Omental fat pad (tissue), 4 donors: ENCODE measurements around the gene PDE4D. TPM values are rescaled to one million over a fixed set of nuclear protein-coding genes. Genes with fewer than 3 reads are reported as not detected.

Experiments used
- ATAC-seq: fragments of 150-250 bp; one replicate; pipeline ENCODE4 v1.9.1; 2016; ENCODE audit warnings: mild to moderate bottlenecking, moderate library complexity; ENCODE audit not compliant: low FRiP score
- DNase-seq: peaks from one replicate; pipeline ENCODE4 v3.0.0-alpha.2; 2019; ENCODE audit warnings: low spot score
- CTCF ChIP-seq, 3 donors: fragments of 450-650 bp; IDR thresholded peaks; one replicate each; pipeline ENCODE4 v1.5.1; 2016 to 2017; ENCODE audit warnings: antibody characterized with exemption in 3 of 3, mild to moderate bottlenecking in 3 of 3, moderate library complexity in 2 of 3
- total RNA-seq, 4 donors: library from RNA; depleted of rRNA; stranded (reverse); fragments of >200 nt; gene quantifications; one replicate each; pipeline ENCODE4 v1.1.0, GENCODE V29; 2016

PDE4D gene
- total RNA-seq, 4 donors from 2014 or later, result 32.5 to 94.8 (median 43.2) TPM

GRCh38 chr5:59640411-59640810 is 253.1 kb downstream of the PDE4D start:
- TF ChIP-seq CTCF (IDR thresholded peaks at IDR 0.05), result no peak
- DNase-seq (no peak), ATAC-seq (no peak)

- ATAC-seq, result no peak
- DNase-seq, result no peak
- TF ChIP-seq CTCF (IDR thresholded peaks at IDR 0.05), result no peak
Measured at GRCh38 chr5:59637884-59638580, 255.5 kb downstream of the PDE4D start.

GRCh38 chr5:59629561-59629960 is 264.0 kb downstream of the PDE4D start:
- DNase-seq (no peak), ATAC-seq (no peak)
- no peak for TF ChIP-seq CTCF (IDR thresholded peaks at IDR 0.05)

- no peak for TF ChIP-seq CTCF (IDR thresholded peaks at IDR 0.05)
- DNase-seq, result no peak
- ATAC-seq, result no peak
Measured at GRCh38 chr5:59628062-59628828, 265.3 kb downstream of the PDE4D start.

GRCh38 chr5:59624898-59625297 is 268.6 kb downstream of the PDE4D start:
- DNase-seq (no peak), ATAC-seq (no peak)
- TF ChIP-seq CTCF (IDR thresholded peaks at IDR 0.05), result no peak

GRCh38 chr5:59622848-59623247 is 270.7 kb downstream of the PDE4D start:
- no peak for ATAC-seq
- no peak for DNase-seq
- no peak for TF ChIP-seq CTCF (IDR thresholded peaks at IDR 0.05)

GRCh38 chr5:59621477-59621876 is 272.0 kb downstream of the PDE4D start:
- no peak for TF ChIP-seq CTCF (IDR thresholded peaks at IDR 0.05)
- no peak for ATAC-seq
- no peak for DNase-seq
